Esophagus squamous epithelium (tissue), 4 donors: Measurements from ENCODE around the gene SSH2.

Experiments used
- POLR2A ChIP-seq, 4 donors: fragments of 450-650 bp; IDR thresholded peaks; one replicate each; pipeline ENCODE4 v1.6.1; 2017; ENCODE audit warnings: antibody characterized with exemption in 4 of 4, mild to moderate bottlenecking in 4 of 4, moderate library complexity in 3 of 4
- TF ChIP-seq, protein P1 (sequence below), 6 experiments: fragments of 450-650 bp in 4 of 6; fragments of 200-600 bp in 2 of 6; sonication (generic) in 2 of 6; IDR thresholded peaks; one replicate each; pipeline ENCODE4 v1.5.1; 2016 to 2019; ENCODE audit warnings: antibody characterized with exemption in 6 of 6, mild to moderate bottlenecking in 4 of 6, moderate library complexity in 4 of 6

DNA sequence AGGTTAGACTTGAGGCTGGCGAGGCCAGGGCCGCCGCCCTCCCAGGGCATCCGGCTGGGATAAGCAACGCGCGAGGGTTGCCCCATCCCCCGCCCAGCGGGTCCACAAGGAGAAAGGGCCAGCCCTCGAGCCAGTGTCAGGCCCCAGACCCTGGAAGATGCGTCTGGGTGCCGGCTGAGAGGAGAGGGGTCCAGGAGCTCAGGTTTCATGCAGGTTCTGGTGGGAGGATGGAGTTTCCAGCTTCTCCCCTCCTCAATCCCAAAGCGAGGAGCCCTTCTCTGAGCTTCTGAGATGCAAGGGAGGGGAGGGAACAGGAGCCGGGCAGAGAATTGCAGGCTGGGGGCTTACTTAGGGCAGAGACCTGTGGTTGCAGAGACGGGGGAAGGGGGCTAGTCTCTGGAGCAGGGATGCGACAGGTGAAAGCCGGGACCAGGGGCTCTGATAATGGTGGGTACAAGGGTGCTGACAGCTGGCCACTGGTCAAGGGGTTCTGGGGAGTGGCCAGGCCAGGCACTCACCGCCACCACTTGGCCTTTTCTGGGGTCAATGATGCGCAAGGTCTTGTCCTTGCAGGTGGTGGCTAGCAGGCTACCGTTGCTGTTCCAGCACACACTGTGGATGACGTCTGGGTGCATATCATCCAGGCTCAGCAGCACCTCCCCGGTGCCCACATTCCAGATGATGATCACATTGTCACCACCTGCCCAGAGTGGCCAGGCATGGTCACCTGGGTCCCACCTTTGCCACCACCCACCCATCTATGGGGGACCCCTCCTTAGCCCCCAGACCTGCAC, 311.6 kb downstream of the SSH2 start:
- TF ChIP-seq, protein P1, sequence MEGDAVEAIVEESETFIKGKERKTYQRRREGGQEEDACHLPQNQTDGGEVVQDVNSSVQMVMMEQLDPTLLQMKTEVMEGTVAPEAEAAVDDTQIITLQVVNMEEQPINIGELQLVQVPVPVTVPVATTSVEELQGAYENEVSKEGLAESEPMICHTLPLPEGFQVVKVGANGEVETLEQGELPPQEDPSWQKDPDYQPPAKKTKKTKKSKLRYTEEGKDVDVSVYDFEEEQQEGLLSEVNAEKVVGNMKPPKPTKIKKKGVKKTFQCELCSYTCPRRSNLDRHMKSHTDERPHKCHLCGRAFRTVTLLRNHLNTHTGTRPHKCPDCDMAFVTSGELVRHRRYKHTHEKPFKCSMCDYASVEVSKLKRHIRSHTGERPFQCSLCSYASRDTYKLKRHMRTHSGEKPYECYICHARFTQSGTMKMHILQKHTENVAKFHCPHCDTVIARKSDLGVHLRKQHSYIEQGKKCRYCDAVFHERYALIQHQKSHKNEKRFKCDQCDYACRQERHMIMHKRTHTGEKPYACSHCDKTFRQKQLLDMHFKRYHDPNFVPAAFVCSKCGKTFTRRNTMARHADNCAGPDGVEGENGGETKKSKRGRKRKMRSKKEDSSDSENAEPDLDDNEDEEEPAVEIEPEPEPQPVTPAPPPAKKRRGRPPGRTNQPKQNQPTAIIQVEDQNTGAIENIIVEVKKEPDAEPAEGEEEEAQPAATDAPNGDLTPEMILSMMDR (IDR thresholded peaks at IDR 0.05), result no peak
- no peak for TF ChIP-seq POLR2A (IDR thresholded peaks at IDR 0.05)
